ENCODE data around the gene SLC22A31. TPM values are rescaled to one million over a fixed set of nuclear protein-coding genes. Genes with fewer than 3 reads are reported as not detected.

SLC22A31 gene
- total RNA-seq, 2 experiments from 2014 or later, result not detected

- no peaks in the 10 kb centered on the region for H3K4me1 ChIP-seq (ENCODE audit: insufficient read depth, low read length, poor library complexity, severe bottlenecking)
- H3K9me3 ChIP-seq (ENCODE audit: low read length), result no peaks in the 10 kb centered on the region
- TF ChIP-seq CTCF (conservative IDR thresholded peaks at IDR 0.05; ENCODE audit: low read length) (no peak), EZH2phosphoT487 (IDR thresholded peaks at IDR 0.05; ENCODE audit: borderline replicate concordance, low read depth, low read length) (no peak)
- no peaks in the 10 kb centered on the region for H4K20me1 ChIP-seq (ENCODE audit: insufficient read depth, low read length)
- no peak overlapping the region for H3K4me3 ChIP-seq (ENCODE audit: low read depth, low read length, poor library complexity, severe bottlenecking)
- no TSS peak for BruUV-seq (replicated peaks)
- no peak overlapping the region for H3K4me2 ChIP-seq (ENCODE audit: low read length)
- POLR2A ChIA-PET, result no interaction called here
- intact Hi-C loops (cut with micrococcal nuclease; ENCODE audit: unreplicated experiment), result no loop called here
- H3K27ac ChIP-seq (ENCODE audit: low read depth, low read length, poor library complexity, severe bottlenecking), result no peak overlapping the region
- no peaks in the 10 kb centered on the region for H3K79me2 ChIP-seq (ENCODE audit: insufficient read depth, low read depth, low read length)
- no peak for DNase-seq (ENCODE audit: low spot score)
- no peaks in the 10 kb centered on the region for H3K9me2 ChIP-seq (ENCODE audit: insufficient read depth, low read length)
- no peaks in the 10 kb centered on the region for H3K36me3 ChIP-seq (ENCODE audit: insufficient read depth, low read length)
- H2AFZ ChIP-seq (ENCODE audit: low read length), result no peak overlapping the region
- CTCF ChIA-PET (ENCODE audit: unreplicated experiment), result no interaction called here
These were observed 15.2 kb downstream of the SLC22A31 start for GRCh38 chr16:89184933-89185794.

- TF ChIP-seq CTCF (conservative IDR thresholded peaks at IDR 0.05; ENCODE audit: low read length) (no peak), EZH2phosphoT487 (IDR thresholded peaks at IDR 0.05; ENCODE audit: borderline replicate concordance, low read depth, low read length) (no peak)
- Histone ChIP-seq H3K4me1 (ENCODE audit: insufficient read depth, low read length, poor library complexity, severe bottlenecking) (no peaks in the 10 kb centered on the region), H3K27ac (ENCODE audit: low read depth, low read length, poor library complexity, severe bottlenecking) (no peak overlapping the region), H3K36me3 (ENCODE audit: insufficient read depth, low read length) (no peaks in the 10 kb centered on the region), H3K9me3 (ENCODE audit: low read length) (no peaks in the 10 kb centered on the region), H3K79me2 (ENCODE audit: insufficient read depth, low read depth, low read length) (no peaks in the 10 kb centered on the region), H3K4me2 (ENCODE audit: low read length) (no peak overlapping the region), H4K20me1 (ENCODE audit: insufficient read depth, low read length) (no peaks in the 10 kb centered on the region), H3K9me2 (ENCODE audit: insufficient read depth, low read length) (no peaks in the 10 kb centered on the region), H2AFZ (ENCODE audit: low read length) (no peak overlapping the region), H3K4me3 (ENCODE audit: low read depth, low read length, poor library complexity, severe bottlenecking) (no peak overlapping the region)
- POLR2A ChIA-PET, result no interaction called here
- intact Hi-C loops (cut with micrococcal nuclease; ENCODE audit: unreplicated experiment), result no loop called here
- no TSS peak for BruUV-seq (replicated peaks)
- no peak for DNase-seq (ENCODE audit: low spot score)
- CTCF ChIA-PET (ENCODE audit: unreplicated experiment), result no interaction called here
These were observed 15.7 kb downstream of the SLC22A31 start for GRCh38 chr16:89184677-89184932.

- no peaks in the 10 kb centered on the region for H3K9me2 ChIP-seq (ENCODE audit: insufficient read depth, low read length)
- POLR2A ChIA-PET, result interaction anchor here (0.6 kb wide), 1 partner anchor 8 kb away, joined by 3 read pairs; no protein-coding TSS in a partner anchor
- H4K20me1 ChIP-seq (ENCODE audit: insufficient read depth, low read length), result no peaks in the 10 kb centered on the region
- no TSS peak for BruUV-seq (replicated peaks)
- H3K4me3 ChIP-seq (ENCODE audit: low read depth, low read length, poor library complexity, severe bottlenecking), result no peak overlapping the region
- no peaks in the 10 kb centered on the region for H3K4me1 ChIP-seq (ENCODE audit: insufficient read depth, low read length, poor library complexity, severe bottlenecking)
- no peaks in the 10 kb centered on the region for H3K79me2 ChIP-seq (ENCODE audit: insufficient read depth, low read depth, low read length)
- DNase-seq (ENCODE audit: low spot score), result no peak
- no peak overlapping the region for H3K4me2 ChIP-seq (ENCODE audit: low read length)
- no peaks in the 10 kb centered on the region for H3K9me3 ChIP-seq (ENCODE audit: low read length)
- intact Hi-C loops (cut with micrococcal nuclease; ENCODE audit: unreplicated experiment), result no loop called here
- no peaks in the 10 kb centered on the region for H3K36me3 ChIP-seq (ENCODE audit: insufficient read depth, low read length)
- no peak for TF ChIP-seq CTCF (conservative IDR thresholded peaks at IDR 0.05; ENCODE audit: low read length)
- TF ChIP-seq EZH2phosphoT487 (IDR thresholded peaks at IDR 0.05; ENCODE audit: borderline replicate concordance, low read depth, low read length), result no peak
- H3K27ac ChIP-seq (ENCODE audit: low read depth, low read length, poor library complexity, severe bottlenecking), result no peak overlapping the region
- H2AFZ ChIP-seq (ENCODE audit: low read length), result no peak overlapping the region
- CTCF ChIA-PET (ENCODE audit: unreplicated experiment), result no interaction called here
These were observed 16.2 kb downstream of the SLC22A31 start for GRCh38 chr16:89183975-89184676.
